Activated CD8-positive, alpha-beta T cell treated with anti-CD3 and anti-CD28 coated beads for 36 hours (primary cell): ENCODE results near the gene LRP1B. TPM values are rescaled to one million over a fixed set of nuclear protein-coding genes. Genes with fewer than 3 reads are reported as not detected.

Experiments used
- ATAC-seq: fragments of 200-7000 bp; cut with Tn5 transposase; one replicate; pipeline ENCODE4 v1.10.0; 2021; ENCODE audit warnings: mild to moderate bottlenecking, moderate library complexity
- CTCF ChIA-PET: fragments of 350-600 bp; sonication (Branson Sonifier 250); formaldehyde crosslinking; loops from one replicate; lab custom pipeline; 2021; ENCODE audit warnings: antibody characterized with exemption; lab: Charles Lee
- POLR2A ChIA-PET: fragments of 350-600 bp; sonication (Branson Sonifier 250); formaldehyde crosslinking; loops from one replicate; lab custom pipeline; 2021; ENCODE audit warnings: antibody characterized with exemption; lab: Charles Lee
- DNase-seq: peaks from one replicate; pipeline ENCODE4 v3.0.0-alpha.2; 2020
- H3K27ac Mint-ChIP-seq: one replicate; pipeline ENCODE4 v1.8.0; 2021; ENCODE audit warnings: mild to moderate bottlenecking, mixed read lengths
- H3K27me3 Mint-ChIP-seq: one replicate; pipeline ENCODE4 v1.8.0; 2021; ENCODE audit warnings: mixed read lengths
- H3K36me3 Mint-ChIP-seq: one replicate; pipeline ENCODE4 v1.8.0; 2021; ENCODE audit warnings: low read depth, mixed read lengths
- H3K4me1 Mint-ChIP-seq: one replicate; pipeline ENCODE4 v1.8.0; 2021; ENCODE audit warnings: low read depth, mixed read lengths
- H3K4me3 Mint-ChIP-seq: one replicate; pipeline ENCODE4 v1.8.0; 2021; ENCODE audit warnings: mild to moderate bottlenecking, moderate library complexity, mixed read lengths
- H3K9me3 Mint-ChIP-seq: one replicate; pipeline ENCODE4 v1.8.0; 2021; ENCODE audit warnings: mixed read lengths
- intact Hi-C: fragments of 100-400 bp; cut with micrococcal nuclease; formaldehyde crosslinking; loops from one replicate; pipeline ENCODE4 v1.10.0; 2022
- total RNA-seq, 2 experiments: library from RNA; stranded (reverse); gene quantifications; one replicate each; pipeline ENCODE4 v1.2.3, GENCODE V29; 2021
- TF ChIP-seq, protein P1 (sequence below): fragments of 200-600 bp; IDR thresholded peaks from one replicate; pipeline ENCODE4 v1.8.0; 2022; ENCODE audit warnings: antibody characterized with exemption, mild to moderate bottlenecking

LRP1B gene
- total RNA-seq, 2 experiments from 2014 or later, result not detected

DNA sequence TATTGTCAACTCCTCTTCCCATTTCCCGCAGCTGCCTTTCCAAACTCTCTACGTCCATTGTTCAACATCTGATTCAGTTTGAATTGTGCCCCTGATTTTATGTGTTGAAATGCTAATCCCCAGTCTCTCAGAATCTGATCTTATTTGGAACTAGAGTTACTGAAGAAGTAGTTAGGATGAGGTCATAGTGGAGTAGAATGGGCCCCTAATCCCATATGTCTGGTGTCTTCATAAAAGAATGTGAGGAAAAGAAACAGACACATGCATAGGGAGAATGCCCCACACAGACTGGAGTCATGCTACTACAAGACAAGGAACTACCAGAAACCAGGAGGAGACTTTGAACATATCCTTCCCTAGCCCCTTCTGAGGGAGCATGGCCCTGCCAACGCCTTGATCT, 99.2 kb downstream of the LRP1B start:
- DNase-seq (no peak), ATAC-seq (no peak)
- intact Hi-C loops, result no loop called here
- Mint-ChIP-seq H3K27ac (no peak overlapping the region), H3K4me1 (no peaks in the 10 kb centered on the region), H3K36me3 (no peaks in the 10 kb centered on the region), H3K9me3 (peaks cover 7% of the 10 kb centered on the region), H3K4me3 (no peak overlapping the region), H3K27me3 (no peaks in the 10 kb centered on the region)
- POLR2A ChIA-PET, result no interaction called here
- TF ChIP-seq, protein P1, sequence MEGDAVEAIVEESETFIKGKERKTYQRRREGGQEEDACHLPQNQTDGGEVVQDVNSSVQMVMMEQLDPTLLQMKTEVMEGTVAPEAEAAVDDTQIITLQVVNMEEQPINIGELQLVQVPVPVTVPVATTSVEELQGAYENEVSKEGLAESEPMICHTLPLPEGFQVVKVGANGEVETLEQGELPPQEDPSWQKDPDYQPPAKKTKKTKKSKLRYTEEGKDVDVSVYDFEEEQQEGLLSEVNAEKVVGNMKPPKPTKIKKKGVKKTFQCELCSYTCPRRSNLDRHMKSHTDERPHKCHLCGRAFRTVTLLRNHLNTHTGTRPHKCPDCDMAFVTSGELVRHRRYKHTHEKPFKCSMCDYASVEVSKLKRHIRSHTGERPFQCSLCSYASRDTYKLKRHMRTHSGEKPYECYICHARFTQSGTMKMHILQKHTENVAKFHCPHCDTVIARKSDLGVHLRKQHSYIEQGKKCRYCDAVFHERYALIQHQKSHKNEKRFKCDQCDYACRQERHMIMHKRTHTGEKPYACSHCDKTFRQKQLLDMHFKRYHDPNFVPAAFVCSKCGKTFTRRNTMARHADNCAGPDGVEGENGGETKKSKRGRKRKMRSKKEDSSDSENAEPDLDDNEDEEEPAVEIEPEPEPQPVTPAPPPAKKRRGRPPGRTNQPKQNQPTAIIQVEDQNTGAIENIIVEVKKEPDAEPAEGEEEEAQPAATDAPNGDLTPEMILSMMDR, result no peak
- CTCF ChIA-PET, result no interaction called here

DNA sequence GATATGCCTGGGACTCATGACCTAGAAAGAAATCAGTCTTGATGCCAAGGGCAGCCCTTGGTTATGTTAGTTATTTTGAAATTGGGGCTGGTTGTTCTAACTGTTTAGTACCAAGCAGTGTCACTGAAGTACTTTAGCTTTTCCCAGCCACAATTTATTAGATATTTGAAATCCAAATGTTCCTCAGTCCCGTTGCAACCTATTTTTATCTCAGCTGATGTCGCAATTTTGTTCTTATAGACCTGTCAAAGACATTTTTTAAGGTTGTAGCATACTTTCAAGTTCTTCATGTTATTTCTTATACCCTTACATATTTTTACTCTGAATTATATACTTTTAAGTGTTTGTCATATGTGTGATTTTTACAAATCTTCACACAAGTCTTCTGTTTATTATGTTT, 100.1 kb downstream of the LRP1B start:
- Mint-ChIP-seq H3K4me3 (no peak overlapping the region), H3K36me3 (no peaks in the 10 kb centered on the region), H3K9me3 (peaks cover 7% of the 10 kb centered on the region), H3K27me3 (no peaks in the 10 kb centered on the region), H3K27ac (no peak overlapping the region), H3K4me1 (no peaks in the 10 kb centered on the region)
- intact Hi-C loops, result no loop called here
- TF ChIP-seq, protein P1, result no peak
- CTCF ChIA-PET, result no interaction called here
- ATAC-seq (no peak), DNase-seq (no peak)
- POLR2A ChIA-PET, result no interaction called here

DNA sequence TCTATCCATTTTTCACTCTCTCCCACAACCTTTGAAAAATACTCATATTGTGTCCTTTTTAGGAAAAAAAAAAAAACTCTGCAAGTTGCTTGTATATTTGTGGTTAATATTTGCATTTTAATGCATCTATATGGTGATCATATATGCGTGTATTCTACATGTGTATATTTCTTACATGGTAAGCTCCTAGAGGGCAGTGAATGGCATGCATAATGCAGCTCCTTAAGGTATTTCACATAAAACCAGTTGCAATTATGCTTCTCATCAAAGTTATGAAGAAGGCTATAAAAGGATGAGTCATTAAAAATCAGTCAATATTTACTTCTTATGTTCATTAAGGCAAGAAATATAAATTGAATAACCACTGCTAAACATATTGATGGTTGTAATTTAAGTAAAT, 100.8 kb downstream of the LRP1B start:
- no peak for DNase-seq
- ATAC-seq, result no peak
- Mint-ChIP-seq H3K27me3 (no peaks in the 10 kb centered on the region), H3K27ac (no peak overlapping the region), H3K4me1 (no peaks in the 10 kb centered on the region), H3K9me3 (peaks cover 7% of the 10 kb centered on the region), H3K4me3 (no peak overlapping the region), H3K36me3 (no peaks in the 10 kb centered on the region)
- intact Hi-C loops, result no loop called here
- CTCF ChIA-PET, result no interaction called here
- POLR2A ChIA-PET, result interaction anchor here (0.6 kb wide), 1 partner anchor 46 kb away, joined by 5 read pairs; no protein-coding TSS in a partner anchor
- TF ChIP-seq, protein P1, result no peak

DNA sequence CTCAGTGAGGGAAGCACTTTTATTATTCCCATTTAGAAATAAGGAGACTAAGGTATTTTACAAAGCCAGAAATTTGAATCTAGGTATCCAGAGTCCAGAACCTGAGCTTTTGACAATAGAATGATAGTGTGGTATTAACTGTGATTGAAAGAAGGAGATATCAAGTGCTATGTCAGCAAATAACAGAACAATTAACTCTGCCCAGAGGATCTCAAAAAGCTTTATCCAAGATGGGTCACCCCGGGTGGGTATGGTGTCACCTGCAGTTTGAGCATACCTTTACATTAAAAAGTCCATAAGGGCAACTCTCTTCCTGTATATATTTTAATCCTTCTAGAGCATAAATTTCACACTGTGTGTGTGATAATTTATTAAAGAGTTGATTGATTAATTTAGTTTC, 105.4 kb downstream of the LRP1B start:
- TF ChIP-seq, protein P1, result no peak
- Mint-ChIP-seq H3K27me3 (no peaks in the 10 kb centered on the region), H3K4me3 (no peak overlapping the region), H3K27ac (no peak overlapping the region), H3K36me3 (no peaks in the 10 kb centered on the region), H3K4me1 (no peaks in the 10 kb centered on the region), H3K9me3 (peaks cover 3% of the 10 kb centered on the region)
- ATAC-seq, result no peak
- POLR2A ChIA-PET, result no interaction called here
- intact Hi-C loops, result no loop called here
- DNase-seq, result no peak
- CTCF ChIA-PET, result no interaction called here

DNA sequence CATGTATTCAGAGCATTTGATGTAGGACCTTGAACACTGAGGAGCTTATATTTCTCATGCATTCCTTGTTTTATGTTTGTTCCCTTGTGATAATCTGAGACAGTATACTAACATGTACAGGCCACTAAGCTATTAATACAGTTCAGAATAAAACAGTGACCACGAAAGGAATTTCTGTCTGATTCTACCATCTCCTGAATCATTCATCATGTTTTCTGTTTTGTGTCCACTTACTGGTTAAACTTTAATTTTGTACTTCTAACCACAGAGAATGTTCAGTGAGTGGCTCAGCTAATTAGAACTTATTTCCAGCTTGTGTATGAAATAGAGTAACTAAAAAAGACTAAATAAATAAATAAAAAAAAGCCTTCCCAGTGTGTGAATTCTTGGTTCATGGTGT, 110.4 kb downstream of the LRP1B start:
- POLR2A ChIA-PET, result no interaction called here
- H3K4me3 Mint-ChIP-seq, result no peak overlapping the region
- H3K4me1 Mint-ChIP-seq, result no peaks in the 10 kb centered on the region
- H3K9me3 Mint-ChIP-seq, result peaks cover 2% of the 10 kb centered on the region
- no peaks in the 10 kb centered on the region for H3K36me3 Mint-ChIP-seq
- no peak for DNase-seq
- no peak for ATAC-seq
- intact Hi-C loops, result no loop called here
- TF ChIP-seq, protein P1, result no peak
- CTCF ChIA-PET, result no interaction called here
- H3K27me3 Mint-ChIP-seq, result no peaks in the 10 kb centered on the region
- H3K27ac Mint-ChIP-seq, result no peak overlapping the region
